DOHH2 (cell line): ENCODE measurements around the gene NETO1.

Experiments used
- H3F3A ChIP-seq: fragments of 200-600 bp; sonication (generic), shearing (Covaris generic); 2 replicates; pipeline ENCODE4 v1.6.0; 2016; ENCODE audit warnings: antibody characterized with exemption, mild to moderate bottlenecking; ENCODE audit not compliant: control insufficient read depth, insufficient read depth
- H3K27ac ChIP-seq: fragments of 200-600 bp; sonication (generic); 2 replicates; pipeline ENCODE4 v1.5.1; 2014; ENCODE audit warnings: low read depth, mild to moderate bottlenecking, low read length, moderate library complexity
- H3K27me3 ChIP-seq: fragments of 200-600 bp; sonication (generic); 2 replicates; pipeline ENCODE4 v1.6.1; 2014; ENCODE audit warnings: mild to moderate bottlenecking, low read length, mixed read lengths; ENCODE audit not compliant: control insufficient read depth
- H3K36me3 ChIP-seq: fragments of 200-600 bp; sonication (generic); 2 replicates; pipeline ENCODE4 v1.6.1; 2014; ENCODE audit warnings: mild to moderate bottlenecking, low read length, moderate library complexity, mixed read lengths; ENCODE audit not compliant: control insufficient read depth
- H3K4me1 ChIP-seq: fragments of 200-600 bp; sonication (generic); 2 replicates; pipeline ENCODE4 v1.6.1; 2014; ENCODE audit warnings: mild to moderate bottlenecking, low read length, mixed read lengths; ENCODE audit not compliant: control insufficient read depth
- H3K4me2 ChIP-seq: fragments of 200-600 bp; sonication (generic); 2 replicates; pipeline ENCODE4 v1.6.0; 2014; ENCODE audit warnings: mild to moderate bottlenecking, low read length, moderate library complexity
- H3K4me3 ChIP-seq: fragments of 200-600 bp; sonication (generic); 2 replicates; pipeline ENCODE4 v1.5.1; 2014; ENCODE audit warnings: mild to moderate bottlenecking, low read length, mixed read lengths
- H3K79me2 ChIP-seq: fragments of 200-600 bp; sonication (generic); 2 replicates; pipeline ENCODE4 v1.6.1; 2014; ENCODE audit warnings: mild to moderate bottlenecking, low read length, mixed read lengths; ENCODE audit not compliant: control insufficient read depth
- H3K9me2 ChIP-seq: fragments of 200-600 bp; sonication (generic); replicated peaks from 2 replicates; pipeline ENCODE4 v1.6.1; 2014; ENCODE audit warnings: mild to moderate bottlenecking, low read length, mixed read lengths; ENCODE audit not compliant: control insufficient read depth
- H3K9me3 ChIP-seq: fragments of 200-600 bp; sonication (generic); 2 replicates; pipeline ENCODE4 v1.6.1; 2014; ENCODE audit warnings: antibody characterized with exemption, low read length, mixed read lengths; ENCODE audit not compliant: control insufficient read depth, insufficient read depth
- H4K20me1 ChIP-seq: fragments of 200-600 bp; sonication (generic); 2 replicates; pipeline ENCODE4 v1.6.0; 2014; ENCODE audit warnings: low read depth, mild to moderate bottlenecking, antibody characterized with exemption, low read length, moderate library complexity; ENCODE audit not compliant: control insufficient read depth, insufficient read depth
- CTCF ChIP-seq: fragments of 200-600 bp; sonication (generic); IDR thresholded peaks from one replicate; pipeline ENCODE4 v1.5.1; 2014; ENCODE audit warnings: antibody characterized with exemption, mild to moderate bottlenecking, low read depth, low read length; ENCODE audit not compliant: poor library complexity, severe bottlenecking
- EZH2phosphoT487 ChIP-seq: fragments of 200-600 bp; sonication (generic); IDR thresholded peaks from 2 replicates; pipeline ENCODE4 v1.6.1; 2017; ENCODE audit warnings: borderline replicate concordance, mild to moderate bottlenecking, antibody characterized with exemption, low read length, moderate library complexity, mixed read lengths

NETO1 gene

GRCh38 chr18:72768681-72769229, 99.0 kb downstream of the NETO1 start:
- H3K27ac ChIP-seq = no peak overlapping the region
- no peaks in the 10 kb centered on the region for H3K79me2 ChIP-seq

GRCh38 chr18:72762515-72763122, 105.2 kb downstream of the NETO1 start:
- Histone ChIP-seq H3K4me3 (no peak overlapping the region), H4K20me1 (no peaks in the 10 kb centered on the region), H3K79me2 (no peaks in the 10 kb centered on the region), H3F3A (no peaks in the 10 kb centered on the region), H3K27me3 (no peaks in the 10 kb centered on the region), H3K4me1 (no peaks in the 10 kb centered on the region), H3K4me2 (no peak overlapping the region), H3K27ac (no peak overlapping the region), H3K36me3 (no peaks in the 10 kb centered on the region), H3K9me3 (no peaks in the 10 kb centered on the region), H3K9me2 (no peaks in the 10 kb centered on the region)
- no peak for TF ChIP-seq EZH2phosphoT487
- peak; percentile 63 for TF ChIP-seq CTCF

More at GRCh38 chr18:72768681-72769229, 99.0 kb downstream of the NETO1 start:
- no peaks in the 10 kb centered on the region for H3K4me1 ChIP-seq
- H3K27me3 ChIP-seq = no peaks in the 10 kb centered on the region
- H4K20me1 ChIP-seq = no peaks in the 10 kb centered on the region
- H3K36me3 ChIP-seq = no peaks in the 10 kb centered on the region
- H3K9me2 ChIP-seq = no peaks in the 10 kb centered on the region
- no peak overlapping the region for H3K4me3 ChIP-seq
- no peak overlapping the region for H3K4me2 ChIP-seq
- no peaks in the 10 kb centered on the region for H3F3A ChIP-seq
- no peaks in the 10 kb centered on the region for H3K9me3 ChIP-seq
- TF ChIP-seq EZH2phosphoT487 (no peak), CTCF (no peak)

- Histone ChIP-seq H3K27ac (no peak overlapping the region), H3K4me2 (no peak overlapping the region), H4K20me1 (no peaks in the 10 kb centered on the region), H3K27me3 (no peaks in the 10 kb centered on the region), H3K36me3 (no peaks in the 10 kb centered on the region), H3K4me3 (no peak overlapping the region), H3K9me2 (no peaks in the 10 kb centered on the region), H3K9me3 (no peaks in the 10 kb centered on the region), H3K4me1 (no peaks in the 10 kb centered on the region), H3K79me2 (no peaks in the 10 kb centered on the region), H3F3A (no peaks in the 10 kb centered on the region)
- TF ChIP-seq CTCF (no peak), EZH2phosphoT487 (no peak)
Measured at GRCh38 chr18:72752220-72752619, 115.6 kb downstream of the NETO1 start.
